HG03571 (cell line): Measurements from ENCODE around the gene GRIK4.
A peak's percentile ranks its signal among the peaks of the same experiment; 100 is the strongest.

ENCODE experiments used
- ATAC-seq: cut with Tn5 transposase; IDR thresholded peaks from one replicate; pipeline ENCODE4 v1.9.1; 2021; ENCODE audit not compliant: unreplicated experiment

Gene GRIK4

GRCh38 chr11:120828847-120829246 lies 317.3 kb downstream of the GRIK4 start:
- no peak for ATAC-seq

GRCh38 chr11:120830085-120830620 lies 318.6 kb downstream of the GRIK4 start:
- no peak for ATAC-seq

- ATAC-seq, result no peak
Observed at GRCh38 chr11:120832481-120833238, 321.1 kb downstream of the GRIK4 start.

GRCh38 chr11:120834686-120835210 lies 323.2 kb downstream of the GRIK4 start:
- no peak for ATAC-seq

GRCh38 chr11:120835601-120836228 lies 324.2 kb downstream of the GRIK4 start:
- peak; percentile 71 for ATAC-seq

- no peak for ATAC-seq
Observed at GRCh38 chr11:120837696-120838095, 326.1 kb downstream of the GRIK4 start.

- ATAC-seq, result no peak
Observed at GRCh38 chr11:120839201-120839600, 327.7 kb downstream of the GRIK4 start.

GRCh38 chr11:120839846-120840402 lies 328.4 kb downstream of the GRIK4 start:
- ATAC-seq, result no peak

- ATAC-seq, result no peak
Observed at GRCh38 chr11:120840661-120841060, 329.1 kb downstream of the GRIK4 start.

GRCh38 chr11:120841074-120841473 lies 329.5 kb downstream of the GRIK4 start:
- ATAC-seq, result no peak

GRCh38 chr11:120842195-120842594 lies 330.6 kb downstream of the GRIK4 start:
- ATAC-seq, result no peak

GRCh38 chr11:120853435-120853834 lies 341.9 kb downstream of the GRIK4 start:
- ATAC-seq, result no peak

- ATAC-seq, result no peak
Observed at GRCh38 chr11:120854988-120855387, 343.4 kb downstream of the GRIK4 start.

- no peak for ATAC-seq
Observed at GRCh38 chr11:120857508-120857907, 346.0 kb downstream of the GRIK4 start.

- ATAC-seq, result no peak
Observed at GRCh38 chr11:120858740-120859139, 347.2 kb downstream of the GRIK4 start.

- no peak for ATAC-seq
Observed at GRCh38 chr11:120859552-120860295, 348.2 kb downstream of the GRIK4 start.

GRCh38 chr11:120863359-120863758 lies 351.8 kb downstream of the GRIK4 start:
- no peak for ATAC-seq

- ATAC-seq, result no peak
Observed at GRCh38 chr11:120867024-120867423, 355.5 kb downstream of the GRIK4 start.

- ATAC-seq, result no peak
Observed at GRCh38 chr11:120867531-120867930, 356.0 kb downstream of the GRIK4 start.

- no peak for ATAC-seq
Observed at GRCh38 chr11:120867988-120868387, 356.4 kb downstream of the GRIK4 start.

GRCh38 chr11:120869097-120869496 lies 357.5 kb downstream of the GRIK4 start:
- ATAC-seq, result no peak
